K562 (cell line): ENCODE data around the gene PLP2. TPM values are rescaled to one million over a fixed set of nuclear protein-coding genes. Genes with fewer than 3 reads are reported as not detected.
"Not testable (repeated sequence)": the region's sequence is repeated elsewhere in the genome, so short reads cannot be mapped to it uniquely, and the experiment has no call there.

ENCODE experiments used
- ATAC-seq: fragments of 200-7000 bp; cut with Tn5 transposase; 3 replicates; pipeline ENCODE4 v1.9.1; 2020; ENCODE audit warnings: moderate library complexity
- BruUV-seq: library from RNA; stranded (reverse); fragments of 400-500 nt; replicated peaks from 2 replicates; lab custom pipeline; 2021; lab: Mats Ljungman, UMichigan
- CTCF ChIA-PET: fragments of 300-600 bp; formaldehyde crosslinking; extraction: SDS; loops from one replicate; lab custom pipeline; 2021; ENCODE audit warnings: low intra/inter-chr PET ratio; lab: Yijun Ruan, JAX
- POLR2A ChIA-PET: fragments of 300-600, 350-650 bp; sonication (Branson Sonifier 250); formaldehyde crosslinking; extraction: SDS; loops from one replicate; lab custom pipeline; 2021; ENCODE audit warnings: antibody characterized with exemption, inconsistent platforms; lab: Yijun Ruan, JAX
- DNase-seq, 4 experiments: peaks; one replicate each; pipeline versions ENCODE4 v3.0.0 to v3.0.0-alpha.2; 2011 to 2018; ENCODE audit warnings: low spot score in 3 of 4, mixed read lengths in 3 of 4; ENCODE audit errors: extremely low read depth in 1 of 4
- FAIRE-seq: peaks from 2 replicates; lab custom pipeline; 2011; peaks lifted over from hg19 to GRCh38; lab: Jason Lieb, UNC
- H2AFZ ChIP-seq: 2 replicates; pipeline ENCODE4 v1.6.0; 2011; ENCODE audit warnings: low read depth, low read length, control low read depth, inconsistent platforms
- H3K27ac ChIP-seq: fragments of 200-600 bp; 3 replicates; pipeline ENCODE4 v1.8.0; 2011; ENCODE audit warnings: low read depth, mild to moderate bottlenecking, control low read depth, inconsistent platforms, low read length, moderate library complexity, mixed read lengths; ENCODE audit errors: extremely low read depth
- H3K27me3 ChIP-seq, 2 experiments: fragments of 300-600 bp in 1 of 2; 2 replicates in 1 of 2; 3 replicates in 1 of 2; pipeline versions ENCODE4 v1.6.0 to v1.8.0; 2011; ENCODE audit warnings: inconsistent platforms in 2 of 2, low read length in 2 of 2, mild to moderate bottlenecking in 1 of 2, mixed read lengths in 1 of 2, moderate library complexity in 1 of 2; ENCODE audit not compliant: control insufficient read depth in 2 of 2, insufficient read depth in 2 of 2
- H3K36me3 ChIP-seq: fragments of 300-600 bp; 3 replicates; pipeline ENCODE4 v1.8.0; 2011; ENCODE audit warnings: mild to moderate bottlenecking, low read length, inconsistent platforms; ENCODE audit not compliant: control insufficient read depth, insufficient read depth
- H3K4me1 ChIP-seq, 2 experiments: fragments of 200-600 bp in 1 of 2; replicated peaks in 1 of 2; 2 replicates in 1 of 2; 3 replicates in 1 of 2; pipeline versions ENCODE4 v1.5.1 to v1.8.0; 2011; ENCODE audit warnings: inconsistent platforms in 2 of 2, low read length in 2 of 2, mild to moderate bottlenecking in 1 of 2, mixed read lengths in 1 of 2, moderate library complexity in 1 of 2; ENCODE audit not compliant: control insufficient read depth in 2 of 2, insufficient read depth in 2 of 2
- H3K4me2 ChIP-seq: 2 replicates; pipeline ENCODE4 v1.6.1; 2011; ENCODE audit warnings: low read length, control low read depth, inconsistent platforms, mixed read lengths; ENCODE audit not compliant: insufficient read depth
- H3K4me3 ChIP-seq: fragments of 200-600 bp; sonication (generic), shearing (Covaris generic); 2 replicates; pipeline ENCODE4 v1.5.1; 2016; ENCODE audit warnings: control low read depth, inconsistent platforms
- H3K79me2 ChIP-seq: fragments of 200-600 bp; 3 replicates; pipeline ENCODE4 v1.8.0; 2011; ENCODE audit warnings: low read length, inconsistent platforms; ENCODE audit not compliant: control insufficient read depth, insufficient read depth
- H3K9ac ChIP-seq, 2 experiments: 2 replicates each; pipeline versions ENCODE4 v1.6.0 to v1.6.1; 2011; ENCODE audit warnings: low read depth in 2 of 2, low read length in 2 of 2, control low read depth in 1 of 2, inconsistent platforms in 1 of 2, mild to moderate bottlenecking in 1 of 2, mixed read lengths in 1 of 2; ENCODE audit not compliant: insufficient read depth in 1 of 2
- H3K9me1 ChIP-seq: one replicate; pipeline ENCODE4 v1.6.0; 2011; ENCODE audit warnings: inconsistent platforms, mild to moderate bottlenecking, low read length, moderate library complexity; ENCODE audit not compliant: control insufficient read depth, insufficient read depth
- H3K9me3 ChIP-seq: replicated peaks from 2 replicates; pipeline ENCODE4 v1.5.1; 2011; ENCODE audit warnings: low read depth, low read length, inconsistent platforms; ENCODE audit not compliant: control insufficient read depth, insufficient read depth
- H4K20me1 ChIP-seq: replicated peaks from 2 replicates; pipeline ENCODE4 v1.6.1; 2011; ENCODE audit warnings: low read length, inconsistent platforms, mixed read lengths; ENCODE audit not compliant: control insufficient read depth, insufficient read depth
- ARID3A ChIP-seq: IDR thresholded peaks from 2 replicates; pipeline ENCODE4 v1.6.1; 2012; ENCODE audit warnings: low read depth, low read length, improper control_type of control experiment, borderline replicate concordance
- CBFA2T3 ChIP-seq: fragments of 450-650 bp; IDR thresholded peaks from 2 replicates; pipeline ENCODE4 v1.6.1; 2017
- FOXK1 ChIP-seq: sonication (generic); formaldehyde crosslinking; IDR thresholded peaks from 2 replicates; pipeline ENCODE4 v1.8.0; 2022; ENCODE audit warnings: missing genetic modification reagents, mild to moderate bottlenecking, borderline replicate concordance
- POLR2A ChIP-seq: fragments of 450-650 bp; conservative IDR thresholded peaks from 2 replicates; pipeline ENCODE4 v1.6.1; 2016
- RAD51 ChIP-seq: fragments of 450-650 bp; IDR thresholded peaks from 2 replicates; pipeline ENCODE4 v1.7.1; 2016; ENCODE audit warnings: low read depth, mild to moderate bottlenecking, borderline replicate concordance
- SUPT5H ChIP-seq: fragments of 450-650 bp; IDR thresholded peaks from 2 replicates; pipeline ENCODE4 v1.6.1; 2016
- WGBS: fragments of 100-300 bp; shearing (Covaris generic); methylation state at CpG from one replicate; pipeline ENCODE4 v1.1.6; 2016; ENCODE audit warnings: low coverage, mixed read lengths; ENCODE audit not compliant: insufficient coverage; ENCODE audit errors: missing lambda C conversion rate; 5-methylcytosine and 5-hydroxymethylcytosine counted together
- in situ Hi-C: fragments of 300-500 bp; cut with MboI; formaldehyde crosslinking; loops from 4 replicates; pipeline ENCODE4 v1.15.0; 2018; ENCODE audit warnings: inconsistent platforms, mixed read lengths
- intact Hi-C: fragments of 100-400 bp; cut with micrococcal nuclease; formaldehyde crosslinking; loops from 2 replicates; pipeline ENCODE4 v1.14.2; 2022
- polyA plus RNA-seq, 8 experiments: library from polyadenylated mRNA; depleted of rRNA in 4 of 8; stranded (reverse) in 5 of 8; unstranded in 3 of 8; fragments of >200 nt; fragmentation: Nextera tagmentation in 2 of 8; fragmentation: Illumina TruSeq in 1 of 8; extraction: Ambion mirVana in 2 of 8; extraction: Trizol in 1 of 8; gene quantifications; 2 replicates each; pipeline versions ENCODE4 v1.2.1 to v1.2.3, GENCODE V29; 2011 to 2014; ENCODE audit warnings: inconsistent platforms in 1 of 8, missing spikeins in 1 of 8
- total RNA-seq, 7 experiments: library from RNA; depleted of rRNA in 6 of 7; stranded (reverse); fragments of >200 nt in 6 of 7; fragmentation: Illumina TruSeq in 2 of 7; extraction: Trizol in 2 of 7; gene quantifications; 2 replicates each; pipeline versions ENCODE4 v1.2.1 to v1.2.3, GENCODE V29; 2011 to 2021; ENCODE audit warnings: low replicate concordance in 1 of 7

PLP2 gene
- total and polyA plus RNA-seq, 9 of the 15 experiments (the other 6 are each of a cell fraction or from before 2014, with no cell fraction given) = 34.7 to 236 (median 112) TPM

- no peak for TF ChIP-seq CBFA2T3
These were observed 42.3 kb upstream of the PLP2 start (continued) for GRCh38 chrX:49129427-49129826.

DNA sequence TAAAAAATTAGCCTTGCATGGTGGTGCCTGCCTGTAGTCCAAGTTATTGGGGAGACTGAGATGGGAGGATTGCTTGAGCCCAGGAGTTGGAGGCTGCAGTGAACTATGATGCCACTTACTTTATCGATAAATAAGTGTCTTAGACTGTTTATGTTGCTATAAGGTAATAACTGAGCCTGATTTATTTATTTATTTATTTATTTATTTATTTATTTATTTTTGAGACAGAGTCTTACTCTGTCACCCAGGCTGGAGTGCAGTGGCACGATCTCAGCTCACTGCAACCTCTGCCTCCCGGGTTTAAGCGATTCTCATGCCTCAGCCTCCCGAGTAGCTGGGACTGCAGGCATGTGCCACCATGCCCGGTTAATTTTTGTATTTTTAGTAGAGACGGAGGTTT lies 39.4 kb upstream of the PLP2 start:
- POLR2A ChIA-PET, H3K9me3 ChIP-seq, H3K9me1 ChIP-seq, H3K27me3 ChIP-seq, intact Hi-C loops, H3K4me1 ChIP-seq, H3K9ac ChIP-seq, FAIRE-seq, H3K4me2 ChIP-seq, CTCF ChIA-PET, in situ Hi-C loops, H3K4me3 ChIP-seq, BruUV-seq, H3K27ac ChIP-seq, ATAC-seq, H2AFZ ChIP-seq, H4K20me1 ChIP-seq, H3K79me2 ChIP-seq, DNase-seq: not testable (repeated sequence)
- WGBS = 100% methylated on average over 3 of the region's 7 CpGs
- peaks cover 24% of the 10 kb centered on the region for H3K36me3 ChIP-seq

- FAIRE-seq (no peak), DNase-seq (no peak), ATAC-seq (no peak)
- intact Hi-C loops = no loop called here
- Histone ChIP-seq H2AFZ (no peak overlapping the region), H4K20me1 (no peaks in the 10 kb centered on the region), H3K9me1 (no peaks in the 10 kb centered on the region), H3K4me3 (no peak overlapping the region), H3K36me3 (peaks cover 34% of the 10 kb centered on the region), H3K27ac (no peak overlapping the region), H3K4me2 (no peak overlapping the region), H3K79me2 (0 out of 3 replicates have a peak, but pooled peaks cover under 1% of the 10 kb centered on the region), H3K4me1 (no peaks in the 10 kb centered on the region; a peak in 2 of 5 replicates), H3K27me3 (no peaks in the 10 kb centered on the region), H3K9me3 (no peaks in the 10 kb centered on the region; the same call in 1 of the 2 replicates), H3K9ac (no peak overlapping the region)
- in situ Hi-C loops = no loop called here
- ChIA-PET POLR2A (interaction anchor here (0.6 to 1.2 kb wide), 2 partner anchors 8 to 10 kb away, joined by 3 to 5 read pairs; no protein-coding TSS in a partner anchor), CTCF (no interaction called here)
- no TSS peak for BruUV-seq
- TF ChIP-seq FOXK1 (CRISPR knock-in tag) (no peak), ARID3A (no peak), POLR2A (peak; percentile 35; the same call in 1 of the 2 replicates), SUPT5H (0 out of 2 replicates have a peak, but pooled peaks have one; percentile 32), RAD51 (no peak)
- 82% methylated on average over 1 of the region's 1 CpG for WGBS
These were observed 37.9 kb upstream of the PLP2 start for GRCh38 chrX:49133759-49134158.
